Measurements from ENCODE around the gene TRERF1. TPM values are rescaled to one million over a fixed set of nuclear protein-coding genes. Genes with fewer than 3 reads are reported as not detected.

The TRERF1 gene
- total and polyA plus RNA-seq, 2 experiments from 2014 or later, result 11.2 to 20.6 TPM

GRCh38 chr6:42433409-42433808 is 18.3 kb downstream of the TRERF1 start (continued):
- no peak for TF ChIP-seq ETS1 (IDR thresholded peaks at IDR 0.05)
- TF ChIP-seq REST (IDR thresholded peaks at IDR 0.05; ENCODE audit: unreplicated experiment), result no peak
- no peak for TF ChIP-seq NANOG (IDR thresholded peaks at IDR 0.05; ENCODE audit: borderline replicate concordance)
- no peak for TF ChIP-seq CTCF (conservative IDR thresholded peaks at IDR 0.05; ENCODE audit: low read depth in 2 of 2)
- no peak for TF ChIP-seq STAT1 (IDR thresholded peaks at IDR 0.05; ENCODE audit: unreplicated experiment)

- Histone ChIP-seq H4K20me1 (replicated peaks; ENCODE audit: insufficient read depth) (peaks cover 40% of the 10 kb centered on the region), H3K27me3 (ENCODE audit: insufficient read depth) (no peaks in the 10 kb centered on the region), H3K4me2 (peak overlapping the region; percentile 61), H3K4me1 (ENCODE audit: insufficient read depth) (peaks cover 36% of the 10 kb centered on the region), H3K36me3 (ENCODE audit: insufficient read depth) (peaks cover 7% of the 10 kb centered on the region; the same call in 1 of the 2 replicates), H3K4me3 (no peak overlapping the region), H2AFZ (no peak overlapping the region), H3K9me2 (ENCODE audit: insufficient read depth) (no peaks in the 10 kb centered on the region), H3K27ac (ENCODE audit: low read depth) (peak overlapping the region; percentile 1; the same call in 1 of the 2 replicates), H3K79me2 (replicated peaks; ENCODE audit: insufficient read depth) (peaks cover 100% of the 10 kb centered on the region), H3F3A (replicated peaks; ENCODE audit: low read depth) (0 out of 2 replicates have a peak, but pooled peaks cover 9% of the 10 kb centered on the region)
- Mint-ChIP-seq H3K27me3 (ENCODE audit: insufficient read depth, low read depth, poor library complexity) (peaks cover 6% of the 10 kb centered on the region), H3K4me1 (peaks cover 44% of the 10 kb centered on the region), H3K9me3 (peaks cover 21% of the 10 kb centered on the region), H3K4me3 (no peak overlapping the region), H3K27ac (no peak overlapping the region), H3K36me3 (ENCODE audit: low read depth) (peaks cover 34% of the 10 kb centered on the region)
- DNase-seq (ENCODE audit: low spot score) (no peak), ATAC-seq (peak; percentile 35)
- TF ChIP-seq NANOG (IDR thresholded peaks at IDR 0.05; ENCODE audit: borderline replicate concordance), result no peak
- TF ChIP-seq ZNF331 (CRISPR knock-in tag; IDR thresholded peaks at IDR 0.05; ENCODE audit: low read depth), result no peak
- no peak for TF ChIP-seq REST (IDR thresholded peaks at IDR 0.05; ENCODE audit: unreplicated experiment)
- no peak for TF ChIP-seq ZNF114 (CRISPR knock-in tag; IDR thresholded peaks at IDR 0.05)
- no peak for TF ChIP-seq EZH2 (IDR thresholded peaks at IDR 0.05; ENCODE audit: low read depth, unreplicated experiment)
Observed at GRCh38 chr6:42431877-42432276, 19.8 kb downstream of the TRERF1 start.

Measured in GM23338 (cell line).